Breast epithelium (tissue), 4 donors: ENCODE measurements around the gene FAM83C. TPM values are rescaled to one million over a fixed set of nuclear protein-coding genes. Genes with fewer than 3 reads are reported as not detected.

Experiments used
- DNase-seq, 2 donors: peaks; one replicate each; pipeline ENCODE4 v3.0.0-alpha.2; 2019; ENCODE audit warnings: low spot score in 2 of 2
- H3K27ac ChIP-seq, 2 donors: fragments of 200-600 bp; sonication (generic) in 1 of 2; one replicate each; pipeline ENCODE4 v1.5.1; 2016 to 2019; ENCODE audit warnings: mild to moderate bottlenecking in 1 of 2
- H3K27me3 ChIP-seq, 2 donors: fragments of 200-600 bp; sonication (generic) in 1 of 2; one replicate each; pipeline versions ENCODE4 v1.5.1 to v1.6.0; 2017 to 2019; ENCODE audit warnings: control low read depth in 1 of 2, mild to moderate bottlenecking in 1 of 2
- H3K36me3 ChIP-seq: fragments of 200-600 bp; one replicate; pipeline ENCODE4 v1.5.1; 2019
- H3K4me1 ChIP-seq, 2 donors: fragments of 200-600 bp; sonication (generic); one replicate each; pipeline ENCODE4 v1.5.1; 2016 to 2019; ENCODE audit warnings: control low read depth in 1 of 2
- H3K4me3 ChIP-seq, 3 donors: fragments of 200-600 bp; sonication (generic); 1 replicate in 2 of 3; 2 replicates in 1 of 3; pipeline ENCODE4 v1.5.1; 2016 to 2019; ENCODE audit warnings: mild to moderate bottlenecking in 3 of 3, moderate library complexity in 2 of 3
- H3K9me3 ChIP-seq, 2 donors: fragments of 200-600 bp; sonication (generic) in 1 of 2; one replicate each; pipeline ENCODE4 v1.5.1; 2016 to 2019; ENCODE audit warnings: control low read depth in 1 of 2
- CTCF ChIP-seq, 3 donors: fragments of 450-650 bp; IDR thresholded peaks; one replicate each; pipeline ENCODE4 v1.5.1; 2016 to 2017; ENCODE audit warnings: antibody characterized with exemption in 3 of 3, mild to moderate bottlenecking in 3 of 3, moderate library complexity in 3 of 3
- POLR2A ChIP-seq: fragments of 450-650 bp; IDR thresholded peaks from one replicate; pipeline ENCODE4 v1.6.1; 2016; ENCODE audit warnings: antibody characterized with exemption, mild to moderate bottlenecking, moderate library complexity
- POLR2AphosphoS5 ChIP-seq, 3 donors: sonication (generic); formaldehyde crosslinking; IDR thresholded peaks; one replicate each; pipeline ENCODE4 v1.6.1; 2017; ENCODE audit warnings: antibody characterized with exemption in 3 of 3
- intact Hi-C: fragments of 100-400 bp; cut with DNase I; formaldehyde crosslinking; loops from one replicate; pipeline ENCODE4 v1.15.1; 2023; ENCODE audit warnings: low total_unique reads
- total RNA-seq, 3 donors: library from RNA; depleted of rRNA; stranded (reverse); fragments of >200 nt; gene quantifications; one replicate each; pipeline ENCODE4 v1.1.0, GENCODE V29; 2016

The FAM83C gene
- total RNA-seq, 3 donors from 2014 or later = 0.15 TPM; not detected in 2

- Histone ChIP-seq H3K4me1 (no peaks in the 10 kb centered on the region), H3K4me3 (no peak overlapping the region), H3K36me3 (no peaks in the 10 kb centered on the region), H3K27ac (no peak overlapping the region), H3K9me3 (no peaks in the 10 kb centered on the region), H3K27me3 (peaks cover 0 to 10% of the 10 kb centered on the region in 2 donors)
- no peak for TF ChIP-seq CTCF (IDR thresholded peaks at IDR 0.05)
- no peak for TF ChIP-seq POLR2A
- no peak for TF ChIP-seq POLR2AphosphoS5 (IDR thresholded peaks at IDR 0.05)
- intact Hi-C loops = no loop called here
- DNase-seq = no peak
Measured at GRCh38 chr20:35294293-35294685, 2.1 kb upstream of the FAM83C start.

- Histone ChIP-seq H3K4me1 (no peaks in the 10 kb centered on the region), H3K27me3 (peaks cover 0 to 10% of the 10 kb centered on the region in 2 donors), H3K36me3 (no peaks in the 10 kb centered on the region), H3K9me3 (no peaks in the 10 kb centered on the region), H3K4me3 (no peak overlapping the region), H3K27ac (no peak overlapping the region)
- TF ChIP-seq POLR2AphosphoS5 (IDR thresholded peaks at IDR 0.05) (no peak), POLR2A (no peak), CTCF (IDR thresholded peaks at IDR 0.05) (no peak)
- intact Hi-C loops = no loop called here
- DNase-seq = no peak
Measured at GRCh38 chr20:35293303-35294292, 1.4 kb upstream of the FAM83C start.

- H3K27me3 ChIP-seq = peaks cover 0 to 10% of the 10 kb centered on the region in 2 donors
- intact Hi-C loops = no loop called here
- no peak for TF ChIP-seq CTCF (IDR thresholded peaks at IDR 0.05)
- H3K4me1 ChIP-seq = no peaks in the 10 kb centered on the region
- DNase-seq = no peak
- no peak overlapping the region for H3K4me3 ChIP-seq
- H3K27ac ChIP-seq = no peak overlapping the region
- no peaks in the 10 kb centered on the region for H3K36me3 ChIP-seq
- no peaks in the 10 kb centered on the region for H3K9me3 ChIP-seq
Measured at GRCh38 chr20:35292504-35293285, 470 bp upstream of the FAM83C start.

- no peak overlapping the region for H3K27ac ChIP-seq
- no peak overlapping the region for H3K4me3 ChIP-seq
- no peaks in the 10 kb centered on the region for H3K9me3 ChIP-seq
- intact Hi-C loops = no loop called here
- no peaks in the 10 kb centered on the region for H3K36me3 ChIP-seq
- no peaks in the 10 kb centered on the region for H3K4me1 ChIP-seq
- no peak for DNase-seq
- peaks cover 0 to 6% of the 10 kb centered on the region in 2 donors for H3K27me3 ChIP-seq
- TF ChIP-seq POLR2AphosphoS5 (IDR thresholded peaks at IDR 0.05) = no peak
- no peak for TF ChIP-seq POLR2A
- TF ChIP-seq CTCF (IDR thresholded peaks at IDR 0.05) = no peak
Measured at GRCh38 chr20:35290887-35291417, 1.3 kb downstream of the FAM83C start.
